Ishikawa (cell line): Measurements from ENCODE around the gene APOBEC3G.

Experiments
- CEBPB ChIP-seq: IDR thresholded peaks from 2 replicates; pipeline ENCODE4 v1.6.1; 2012
- CREB1 ChIP-seq: IDR thresholded peaks from 2 replicates; pipeline ENCODE4 v1.6.1; 2012; ENCODE audit warnings: low read depth
- EGR1 ChIP-seq: IDR thresholded peaks from 2 replicates; pipeline ENCODE4 v1.6.1; 2012
- EP300 ChIP-seq: IDR thresholded peaks from 2 replicates; pipeline ENCODE4 v1.6.1; 2012; ENCODE audit warnings: borderline replicate concordance
- FOXM1 ChIP-seq: IDR thresholded peaks from 2 replicates; pipeline ENCODE4 v1.6.1; 2012; ENCODE audit warnings: low read depth, borderline replicate concordance
- NFIC ChIP-seq: IDR thresholded peaks from 2 replicates; pipeline ENCODE4 v1.6.1; 2012
- REST ChIP-seq: IDR thresholded peaks from 2 replicates; pipeline ENCODE4 v1.6.1; 2012; ENCODE audit warnings: low read depth, mild to moderate bottlenecking
- TAF1 ChIP-seq: IDR thresholded peaks from 2 replicates; pipeline ENCODE4 v1.6.1; 2012; ENCODE audit warnings: low read depth, mild to moderate bottlenecking
- YY1 ChIP-seq: IDR thresholded peaks from 2 replicates; pipeline ENCODE4 v1.6.1; 2012; ENCODE audit warnings: low read depth
- TF ChIP-seq, protein P1 (sequence below): IDR thresholded peaks from 2 replicates; pipeline ENCODE4 v1.6.1; 2012
- TF ChIP-seq, protein P2 (sequence below): IDR thresholded peaks from 2 replicates; pipeline ENCODE4 v1.6.1; 2012

- TF ChIP-seq CREB1 (no peak), CEBPB (no peak), NFIC (no peak), EGR1 (no peak), TAF1 (no peak), FOXM1 (no peak), EP300 (no peak), REST (no peak), YY1 (no peak)
- TF ChIP-seq, protein P1, sequence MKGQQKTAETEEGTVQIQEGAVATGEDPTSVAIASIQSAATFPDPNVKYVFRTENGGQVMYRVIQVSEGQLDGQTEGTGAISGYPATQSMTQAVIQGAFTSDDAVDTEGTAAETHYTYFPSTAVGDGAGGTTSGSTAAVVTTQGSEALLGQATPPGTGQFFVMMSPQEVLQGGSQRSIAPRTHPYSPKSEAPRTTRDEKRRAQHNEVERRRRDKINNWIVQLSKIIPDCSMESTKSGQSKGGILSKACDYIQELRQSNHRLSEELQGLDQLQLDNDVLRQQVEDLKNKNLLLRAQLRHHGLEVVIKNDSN = no peak
- TF ChIP-seq, protein P2, sequence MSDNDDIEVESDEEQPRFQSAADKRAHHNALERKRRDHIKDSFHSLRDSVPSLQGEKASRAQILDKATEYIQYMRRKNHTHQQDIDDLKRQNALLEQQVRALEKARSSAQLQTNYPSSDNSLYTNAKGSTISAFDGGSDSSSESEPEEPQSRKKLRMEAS = no peak
Observed at GRCh38 chr22:39108487-39108886, 31.4 kb downstream of the APOBEC3G start.
